ENCODE measurements around the gene UBFD1.

Gene UBFD1

GRCh38 chr16:23528644-23529310 lies 28.8 kb upstream of the UBFD1 start:
- TF ChIP-seq, protein P1, sequence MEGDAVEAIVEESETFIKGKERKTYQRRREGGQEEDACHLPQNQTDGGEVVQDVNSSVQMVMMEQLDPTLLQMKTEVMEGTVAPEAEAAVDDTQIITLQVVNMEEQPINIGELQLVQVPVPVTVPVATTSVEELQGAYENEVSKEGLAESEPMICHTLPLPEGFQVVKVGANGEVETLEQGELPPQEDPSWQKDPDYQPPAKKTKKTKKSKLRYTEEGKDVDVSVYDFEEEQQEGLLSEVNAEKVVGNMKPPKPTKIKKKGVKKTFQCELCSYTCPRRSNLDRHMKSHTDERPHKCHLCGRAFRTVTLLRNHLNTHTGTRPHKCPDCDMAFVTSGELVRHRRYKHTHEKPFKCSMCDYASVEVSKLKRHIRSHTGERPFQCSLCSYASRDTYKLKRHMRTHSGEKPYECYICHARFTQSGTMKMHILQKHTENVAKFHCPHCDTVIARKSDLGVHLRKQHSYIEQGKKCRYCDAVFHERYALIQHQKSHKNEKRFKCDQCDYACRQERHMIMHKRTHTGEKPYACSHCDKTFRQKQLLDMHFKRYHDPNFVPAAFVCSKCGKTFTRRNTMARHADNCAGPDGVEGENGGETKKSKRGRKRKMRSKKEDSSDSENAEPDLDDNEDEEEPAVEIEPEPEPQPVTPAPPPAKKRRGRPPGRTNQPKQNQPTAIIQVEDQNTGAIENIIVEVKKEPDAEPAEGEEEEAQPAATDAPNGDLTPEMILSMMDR (IDR thresholded peaks at IDR 0.05; ENCODE audit: low read depth, low read length), result no peak
- no peak overlapping the region for H3K4me3 ChIP-seq (ENCODE audit: low read depth, low read length)

DNA sequence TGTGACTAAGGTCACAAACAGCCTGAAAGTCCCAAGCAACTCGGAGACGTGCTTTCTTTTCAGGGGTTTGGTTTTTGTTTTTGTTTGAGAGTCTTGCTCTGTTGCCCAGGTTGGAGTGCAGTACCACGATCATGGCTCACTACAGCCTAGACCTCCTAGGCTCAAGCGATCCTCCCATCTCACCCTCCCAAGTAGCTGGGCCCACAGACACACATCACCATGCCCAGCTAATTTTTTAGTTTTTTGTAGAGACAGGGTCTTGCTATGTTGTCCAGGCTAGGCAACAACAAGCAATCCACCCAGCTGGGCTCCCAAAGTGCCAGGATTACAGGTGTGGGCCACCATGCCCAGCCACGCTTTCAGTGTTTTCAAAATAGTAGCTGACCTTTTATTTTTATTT lies 27.5 kb upstream of the UBFD1 start:
- H3K4me3 ChIP-seq (ENCODE audit: low read depth, low read length), result no peak overlapping the region
- TF ChIP-seq, protein P1 (IDR thresholded peaks at IDR 0.05; ENCODE audit: low read depth, low read length), result no peak

- no peak overlapping the region for H3K4me3 ChIP-seq (ENCODE audit: low read depth, low read length)
- TF ChIP-seq, protein P1 (IDR thresholded peaks at IDR 0.05; ENCODE audit: low read depth, low read length), result no peak
These were observed 25.1 kb upstream of the UBFD1 start for GRCh38 chr16:23532448-23532847.

DNA sequence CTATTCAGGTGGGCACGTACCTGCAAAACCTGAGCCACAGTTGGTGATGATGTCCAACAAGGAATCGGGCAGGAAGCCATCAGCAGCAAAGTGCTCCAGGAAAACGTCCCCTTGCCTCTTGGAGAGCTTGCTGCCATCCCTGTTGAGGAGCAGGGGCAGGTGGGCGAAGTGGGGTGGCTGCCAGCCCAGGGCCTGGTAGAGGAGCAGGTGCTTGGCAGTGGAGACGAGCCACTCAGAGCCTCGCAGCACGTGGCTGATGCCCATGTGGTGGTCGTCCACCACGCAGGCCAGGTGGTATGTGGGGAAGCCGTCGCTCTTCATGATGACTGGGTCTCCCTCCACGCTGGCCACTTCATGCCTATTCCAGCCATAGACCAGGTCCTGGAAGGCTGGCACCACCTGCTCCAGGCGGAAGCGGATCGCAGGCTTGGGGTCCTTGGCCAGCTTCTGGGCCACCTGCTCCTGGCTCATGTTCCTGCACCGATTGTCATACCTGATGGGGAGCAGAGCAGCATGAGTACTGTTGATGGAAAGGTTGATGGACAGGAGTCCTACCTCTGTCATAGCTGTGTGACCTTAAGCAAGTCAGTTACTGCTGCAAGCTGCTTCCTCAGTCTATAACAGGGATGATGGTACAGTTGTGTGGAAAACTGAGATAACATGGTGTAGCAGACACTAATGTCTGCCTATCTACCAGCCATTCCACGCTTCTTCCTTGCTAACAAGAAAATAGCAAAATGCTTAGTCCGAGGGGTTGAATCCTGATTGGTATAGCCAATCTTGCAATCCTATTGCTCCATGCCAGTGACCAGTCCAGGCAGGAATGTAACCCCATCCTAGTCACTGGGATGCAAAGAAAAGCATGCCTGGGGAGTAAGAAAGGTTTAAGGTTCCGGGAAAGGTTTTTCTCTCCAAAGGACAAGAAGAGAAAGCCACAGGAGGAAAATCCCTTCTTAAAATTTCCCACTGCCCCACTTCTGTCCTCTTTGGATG lies 22.4 kb upstream of the UBFD1 start:
- TF ChIP-seq, protein P1 (IDR thresholded peaks at IDR 0.05; ENCODE audit: low read depth, low read length), result no peak
- H3K4me3 ChIP-seq (ENCODE audit: low read depth, low read length), result no peak overlapping the region

- TF ChIP-seq, protein P1 (IDR thresholded peaks at IDR 0.05; ENCODE audit: low read depth, low read length), result no peak
- H3K4me3 ChIP-seq (ENCODE audit: low read depth, low read length), result no peak overlapping the region
These were observed 21.6 kb upstream of the UBFD1 start for GRCh38 chr16:23535901-23536300.

- TF ChIP-seq, protein P1 (IDR thresholded peaks at IDR 0.05; ENCODE audit: low read depth, low read length), result no peak
These were observed 20.1 kb upstream of the UBFD1 start for GRCh38 chr16:23537390-23537789.

GRCh38 chr16:23538919-23539278 lies 18.6 kb upstream of the UBFD1 start:
- TF ChIP-seq, protein P1 (IDR thresholded peaks at IDR 0.05; ENCODE audit: low read depth, low read length), result no peak
- H3K4me3 ChIP-seq (ENCODE audit: low read depth, low read length), result no peak overlapping the region

More at GRCh38 chr16:23537390-23537789, 20.1 kb upstream of the UBFD1 start:
- no peak overlapping the region for H3K4me3 ChIP-seq (ENCODE audit: low read depth, low read length)
